Left lung (tissue), 10 donors: ENCODE data around the gene CASZ1. TPM values are rescaled to one million over a fixed set of nuclear protein-coding genes. Genes with fewer than 3 reads are reported as not detected.
A peak's percentile ranks its signal among the peaks of the same experiment; 100 is the strongest.

ENCODE experiments used
- ATAC-seq: fragments of 200-7000 bp; cut with Tn5 transposase; one replicate; pipeline ENCODE4 v1.9.1; 2020; ENCODE audit warnings: moderate library complexity
- DNase-seq, 4 donors: peaks; one replicate each; pipeline ENCODE4 v3.0.0-alpha.2; 2013 to 2020
- H3K27ac ChIP-seq, 2 donors: fragments of 200-600 bp; sonication (generic) in 1 of 2; one replicate each; pipeline versions ENCODE4 v1.5.0 to v1.8.0; 2020 to 2021
- H3K27me3 ChIP-seq, 2 donors: fragments of 200-600 bp; sonication (generic) in 1 of 2; one replicate each; pipeline versions ENCODE4 v1.5.0 to v1.8.0; 2020 to 2021
- H3K36me3 ChIP-seq, 2 donors: fragments of 200-600 bp; sonication (generic) in 1 of 2; one replicate each; pipeline versions ENCODE4 v1.5.0 to v1.8.0; 2020 to 2021
- H3K4me1 ChIP-seq, 2 donors: fragments of 200-600 bp; one replicate each; pipeline ENCODE4 v1.8.0; 2021
- H3K4me3 ChIP-seq, 2 donors: fragments of 200-600 bp; sonication (generic) in 1 of 2; one replicate each; pipeline versions ENCODE4 v1.5.0 to v1.8.0; 2020 to 2021; ENCODE audit warnings: mild to moderate bottlenecking in 1 of 2
- H3K9me3 ChIP-seq, 2 donors: fragments of 200-600 bp; sonication (generic) in 1 of 2; one replicate each; pipeline versions ENCODE4 v1.5.0 to v1.8.0; 2020 to 2021
- CTCF ChIP-seq, 2 donors: fragments of 200-600 bp; sonication (generic) in 1 of 2; IDR thresholded peaks; one replicate each; pipeline versions ENCODE4 v1.5.0 to v1.8.0; 2021; ENCODE audit warnings: antibody characterized with exemption in 2 of 2
- intact Hi-C, 2 donors: fragments of 100-400 bp; cut with DNase I; formaldehyde crosslinking; loops; one replicate each; pipeline versions ENCODE4 v1.11.2 to v1.14.2; 2022
- polyA plus RNA-seq, 6 donors: library from polyadenylated mRNA; unstranded; fragments of 120-200 nt; gene quantifications; one replicate each; pipeline ENCODE4 v1.2.1, GENCODE V29; 2013; ENCODE audit not compliant: insufficient read length in 6 of 6
- total RNA-seq, 2 donors: library from RNA; stranded (reverse); fragmentation: NEBNext Ultra II Directional; extraction: Animal tissue kit (Norgen Biotek cat#: 25700); gene quantifications; one replicate each; pipeline ENCODE4 v1.2.1, GENCODE V29; 2021
- donor health status: DM: no; HTN: yes; CAD: no.
- donor health status: DM: no; HTN: no; CAD: no.

The CASZ1 gene
- total and polyA plus RNA-seq, 8 donors, result 15.1 to 44.0 (median 21.1) TPM

- peak; percentile 79 for ATAC-seq
- no peak for DNase-seq
- no peak overlapping the region for H3K4me3 ChIP-seq
- H3K27ac ChIP-seq, result peak overlapping the region; percentile 74 to 79
- H3K4me1 ChIP-seq, result peaks cover 47 to 95% of the 10 kb centered on the region in 2 donors
- TF ChIP-seq CTCF (IDR thresholded peaks at IDR 0.05), result no peak
- H3K9me3 ChIP-seq, result no peaks in the 10 kb centered on the region
- no peaks in the 10 kb centered on the region for H3K27me3 ChIP-seq
- intact Hi-C loops, result no loop called here
- no peaks in the 10 kb centered on the region for H3K36me3 ChIP-seq
These were observed 110.5 kb downstream of the CASZ1 start for GRCh38 chr1:10685808-10686403.

GRCh38 chr1:10685196-10685807 lies 111.1 kb downstream of the CASZ1 start:
- DNase-seq, result no peak
- TF ChIP-seq CTCF (IDR thresholded peaks at IDR 0.05), result no peak
- peaks cover 50 to 96% of the 10 kb centered on the region in 2 donors for H3K4me1 ChIP-seq
- H3K4me3 ChIP-seq, result no peak overlapping the region
- H3K9me3 ChIP-seq, result no peaks in the 10 kb centered on the region
- intact Hi-C loops, result no loop called here
- H3K27ac ChIP-seq, result peak overlapping the region; percentile 74 to 79
- no peak for ATAC-seq
- H3K36me3 ChIP-seq, result no peaks in the 10 kb centered on the region
- H3K27me3 ChIP-seq, result no peaks in the 10 kb centered on the region

GRCh38 chr1:10684221-10684620 lies 112.2 kb downstream of the CASZ1 start:
- no peak overlapping the region for H3K4me3 ChIP-seq
- no peaks in the 10 kb centered on the region for H3K27me3 ChIP-seq
- intact Hi-C loops, result no loop called here
- DNase-seq, result no peak
- H3K27ac ChIP-seq, result peak overlapping the region in 1 of 2 donors; percentile 5
- no peaks in the 10 kb centered on the region for H3K9me3 ChIP-seq
- ATAC-seq, result no peak
- no peak for TF ChIP-seq CTCF (IDR thresholded peaks at IDR 0.05)
- no peaks in the 10 kb centered on the region for H3K36me3 ChIP-seq
- H3K4me1 ChIP-seq, result peaks cover 58 to 96% of the 10 kb centered on the region in 2 donors

GRCh38 chr1:10682449-10683309 lies 113.8 kb downstream of the CASZ1 start:
- intact Hi-C loops, result no loop called here

More at GRCh38 chr1:10682449-10683309, 113.8 kb downstream of the CASZ1 start:
- no peak for TF ChIP-seq CTCF (IDR thresholded peaks at IDR 0.05)
- no peaks in the 10 kb centered on the region for H3K36me3 ChIP-seq
- no peaks in the 10 kb centered on the region for H3K9me3 ChIP-seq
- no peak for ATAC-seq
- no peak for DNase-seq
- H3K4me3 ChIP-seq, result no peak overlapping the region
- peak overlapping the region in 1 of 2 donors; percentile 67 for H3K27ac ChIP-seq
- H3K27me3 ChIP-seq, result no peaks in the 10 kb centered on the region
- peaks cover 54 to 93% of the 10 kb centered on the region in 2 donors for H3K4me1 ChIP-seq
